HCT116 (cell line): Measurements from ENCODE around the gene ICAM2. TPM values are rescaled to one million over a fixed set of nuclear protein-coding genes. Genes with fewer than 3 reads are reported as not detected.

ENCODE experiments used
- ATAC-seq: fragments of 200-7000 bp; cut with Tn5 transposase; 2 replicates; pipeline ENCODE4 v1.9.1; 2020; ENCODE audit warnings: mild to moderate bottlenecking, moderate library complexity
- BruUV-seq: library from RNA; stranded (reverse); fragments of 400-500 nt; replicated peaks from 2 replicates; lab custom pipeline; 2021; lab: Mats Ljungman, UMichigan
- CTCF ChIA-PET: fragments of 300-600 bp; sonication (Branson Sonifier 250); formaldehyde crosslinking; loops from one replicate; lab custom pipeline; 2021; ENCODE audit warnings: antibody characterized with exemption; lab: Charles Lee
- POLR2A ChIA-PET: fragments of 300-600, 350-600 bp; sonication (Branson Sonifier 250); formaldehyde crosslinking; loops from one replicate; lab custom pipeline; 2021; ENCODE audit warnings: antibody characterized with exemption; lab: Charles Lee
- RAD21 ChIA-PET, 2 experiments: fragments of 300-600 bp; sonication (Branson Sonifier 250); formaldehyde crosslinking; loops; one replicate each; lab custom pipeline; 2023; ENCODE audit warnings: low total read pairs in 2 of 2; ENCODE audit not compliant: uncharacterized antibody in 2 of 2, unreplicated experiment in 2 of 2, low non-redundant PET in 1 of 2; lab: Charles Lee
- DNase-seq: peaks from one replicate; pipeline ENCODE4 v3.0.0-alpha.2; 2010; ENCODE audit warnings: low read depth, low spot score
- H2AFZ ChIP-seq: fragments of 200-600 bp; shearing (Covaris generic), sonication (generic); 2 replicates; pipeline ENCODE4 v1.6.1; 2017; ENCODE audit warnings: low read depth, mixed run types, mixed read lengths, antibody characterized with exemption, low read length; ENCODE audit not compliant: poor library complexity, severe bottlenecking
- H3K27ac ChIP-seq: 2 replicates; pipeline ENCODE4 v1.5.1; 2012; ENCODE audit warnings: low read depth, low read length
- H3K27me3 ChIP-seq: fragments of 200-600 bp; sonication (generic); 2 replicates; pipeline ENCODE4 v1.6.1; 2016; ENCODE audit warnings: mixed run types, low read length, mixed read lengths; ENCODE audit not compliant: insufficient read depth
- H3K36me3 ChIP-seq, 2 experiments: fragments of 200-500 bp in 1 of 2; fragments of 200-600 bp in 1 of 2; sonication (Bioruptor generic) in 1 of 2; sonication (generic) in 1 of 2; 2 replicates each; pipeline versions ENCODE4 v1.5.1 to v1.6.1; 2014 to 2016; ENCODE audit warnings: low read length in 2 of 2, inconsistent platforms in 1 of 2, mixed read lengths in 1 of 2, mixed run types in 1 of 2; ENCODE audit not compliant: insufficient read depth in 2 of 2, control insufficient read depth in 1 of 2
- H3K4me1 ChIP-seq, 2 experiments: fragments of 200-600 bp in 1 of 2; sonication (generic) in 1 of 2; 2 replicates each; pipeline versions ENCODE4 v1.5.1 to v1.6.1; 2012 to 2017; ENCODE audit warnings: low read length in 2 of 2, inconsistent platforms in 1 of 2, mild to moderate bottlenecking in 1 of 2, mixed read lengths in 1 of 2, mixed run types in 1 of 2, moderate library complexity in 1 of 2; ENCODE audit not compliant: insufficient read depth in 2 of 2, control insufficient read depth in 1 of 2
- H3K4me2 ChIP-seq: fragments of 200-600 bp; sonication (generic); 2 replicates; pipeline ENCODE4 v1.6.1; 2017; ENCODE audit warnings: mixed run types, low read length, mixed read lengths
- H3K4me3 ChIP-seq, 2 experiments: fragments of 200-600 bp in 1 of 2; sonication (generic) in 1 of 2; replicated peaks in 1 of 2; 2 replicates each; pipeline ENCODE4 v1.5.1; 2011 to 2016; ENCODE audit warnings: low read length in 2 of 2, control low read depth in 1 of 2, low read depth in 1 of 2, mild to moderate bottlenecking in 1 of 2, mixed read lengths in 1 of 2, mixed run types in 1 of 2
- H3K79me2 ChIP-seq: fragments of 200-600 bp; sonication (generic); 2 replicates; pipeline ENCODE4 v1.6.1; 2017; ENCODE audit warnings: mild to moderate bottlenecking, mixed run types, low read length, moderate library complexity, mixed read lengths; ENCODE audit not compliant: insufficient read depth
- H3K9ac ChIP-seq: fragments of 200-600 bp; sonication (generic); 2 replicates; pipeline ENCODE4 v1.6.1; 2016; ENCODE audit warnings: low read length, mixed read lengths
- H3K9me2 ChIP-seq: fragments of 200-600 bp; sonication (generic), shearing (Covaris generic); 2 replicates; pipeline ENCODE4 v1.6.1; 2017; ENCODE audit warnings: mixed run types, mild to moderate bottlenecking, moderate library complexity; ENCODE audit not compliant: insufficient read depth
- H3K9me3 ChIP-seq, 2 experiments: fragments of 200-500 bp in 1 of 2; fragments of 200-600 bp in 1 of 2; sonication (Bioruptor generic) in 1 of 2; sonication (generic) in 1 of 2; 2 replicates each; pipeline ENCODE4 v1.6.1; 2014 to 2017; ENCODE audit warnings: low read length in 2 of 2, mixed read lengths in 2 of 2, inconsistent platforms in 1 of 2, low read depth in 1 of 2, mild to moderate bottlenecking in 1 of 2, mixed run types in 1 of 2, moderate library complexity in 1 of 2; ENCODE audit not compliant: control insufficient read depth in 1 of 2, insufficient read depth in 1 of 2
- H4K20me1 ChIP-seq: fragments of 200-600 bp; sonication (generic), shearing (Covaris generic); 2 replicates; pipeline ENCODE4 v1.6.1; 2017; ENCODE audit warnings: mixed run types, mild to moderate bottlenecking, moderate library complexity; ENCODE audit not compliant: insufficient read depth
- CEBPB ChIP-seq: IDR thresholded peaks from 2 replicates; pipeline ENCODE4 v1.6.1; 2012; ENCODE audit warnings: low read depth
- ELF1 ChIP-seq: IDR thresholded peaks from 2 replicates; pipeline ENCODE4 v1.6.1; 2012; ENCODE audit warnings: low read depth, borderline replicate concordance
- EZH2 ChIP-seq: fragments of 200-600 bp; sonication (generic); IDR thresholded peaks from 2 replicates; pipeline ENCODE4 v1.6.1; 2017; ENCODE audit warnings: antibody characterized with exemption, mixed run types
- MAX ChIP-seq: IDR thresholded peaks from 2 replicates; pipeline ENCODE4 v1.6.1; 2012
- POLR2A ChIP-seq: IDR thresholded peaks from 2 replicates; pipeline ENCODE4 v1.7.0; 2011; ENCODE audit warnings: borderline replicate concordance; ENCODE audit not compliant: insufficient read depth, insufficient read length; ENCODE audit errors: extremely low read depth
- RAD21 ChIP-seq: IDR thresholded peaks from 2 replicates; pipeline ENCODE4 v1.6.1; 2012; ENCODE audit warnings: low read depth, mild to moderate bottlenecking
- SIN3A ChIP-seq: IDR thresholded peaks from 2 replicates; pipeline ENCODE4 v1.6.1; 2012; ENCODE audit warnings: low read depth
- SP1 ChIP-seq: IDR thresholded peaks from 2 replicates; pipeline ENCODE4 v1.6.1; 2012; ENCODE audit warnings: low read depth
- TCF7L2 ChIP-seq: IDR thresholded peaks from 2 replicates; pipeline ENCODE4 v1.7.0; 2011; ENCODE audit warnings: borderline replicate concordance, inconsistent platforms; ENCODE audit not compliant: insufficient read depth, insufficient read length; ENCODE audit errors: extremely low read depth
- YY1 ChIP-seq: IDR thresholded peaks from 2 replicates; pipeline ENCODE4 v1.6.1; 2011; ENCODE audit warnings: low read length, low read depth, moderate library complexity, mild to moderate bottlenecking; ENCODE audit not compliant: insufficient replicate concordance; ENCODE audit errors: extremely low read depth
- ZFX ChIP-seq: fragments of 450-650 bp; IDR thresholded peaks from 2 replicates; pipeline ENCODE4 v1.6.1; 2017
- intact Hi-C: fragments of 100-400 bp; cut with micrococcal nuclease; formaldehyde crosslinking; loops from 2 replicates; pipeline ENCODE4 v1.10.0; 2022
- total RNA-seq: library from RNA; stranded (reverse); gene quantifications from one replicate; pipeline ENCODE4 v1.2.1, GENCODE V29; 2021; ENCODE audit not compliant: unreplicated experiment
- TF ChIP-seq, protein P1 (sequence below): IDR thresholded peaks from 2 replicates; pipeline ENCODE4 v1.6.1; 2012; ENCODE audit warnings: low read depth
- TF ChIP-seq, protein P2 (sequence below), 3 experiments: fragments of 200-600 bp in 1 of 3; sonication (generic) in 1 of 3; IDR thresholded peaks in 2 of 3; conservative IDR thresholded peaks in 1 of 3; 2 replicates each; pipeline ENCODE4 v1.5.1; 2012 to 2017; ENCODE audit warnings: low read depth in 2 of 3, low read length in 2 of 3, antibody characterized with exemption in 1 of 3, borderline replicate concordance in 1 of 3, control low read depth in 1 of 3, mild to moderate bottlenecking in 1 of 3, mixed read lengths in 1 of 3, mixed run types in 1 of 3, moderate library complexity in 1 of 3; ENCODE audit not compliant: insufficient read depth in 1 of 3

Gene ICAM2
- total RNA-seq, 1 experiment from 2014 or later: 0.61 TPM

DNA sequence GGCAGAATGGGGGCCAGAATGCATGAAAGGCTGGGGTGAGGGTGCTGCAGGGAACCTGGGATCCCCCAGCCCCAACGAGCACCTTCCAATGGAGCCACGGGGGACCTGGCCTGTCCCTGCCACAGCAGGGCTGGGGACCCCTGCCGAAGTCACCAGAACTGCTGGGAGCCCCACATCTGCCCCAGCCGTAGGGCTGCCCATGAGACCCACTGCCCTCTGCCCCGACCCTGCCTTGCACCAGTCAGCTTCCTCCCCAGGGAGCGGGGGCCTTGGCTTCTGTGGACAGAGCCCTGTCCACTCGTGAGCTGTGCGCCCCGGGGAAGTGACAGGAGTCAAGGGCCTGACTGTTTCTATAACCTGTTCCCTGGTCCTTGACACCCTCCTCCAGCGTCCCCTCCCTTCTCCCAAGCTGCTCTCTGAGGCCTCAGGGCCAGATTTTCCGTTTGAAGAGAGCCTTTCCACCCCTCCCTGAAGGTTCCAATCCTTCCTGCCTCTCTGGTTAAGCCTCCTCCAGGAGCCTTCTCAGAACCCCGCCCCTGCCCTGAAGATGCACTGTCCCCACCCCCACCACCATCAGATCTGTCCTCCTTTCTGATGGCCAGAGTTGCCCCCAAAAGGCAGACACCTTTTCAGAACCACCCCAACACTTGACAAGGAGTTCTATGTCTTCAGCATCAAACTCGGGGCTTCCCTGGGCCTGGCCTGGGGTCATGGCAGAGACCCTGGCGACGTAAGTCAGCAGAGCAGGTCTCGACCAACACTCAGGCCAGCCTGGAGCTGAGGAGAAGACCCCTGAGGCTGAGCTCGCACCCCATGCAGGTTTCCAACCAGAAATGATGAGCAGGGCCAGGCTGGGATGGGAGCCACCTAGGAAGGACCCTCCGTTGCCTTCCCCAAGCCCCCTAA lies 33.0 kb downstream of the ICAM2 start:
- ChIA-PET RAD21 (no interaction called here), POLR2A (no interaction called here), CTCF (interaction anchor here (1.0 to 7.3 kb wide), 5 partner anchors 12 to 146 kb away, joined by 3 to 77 read pairs (median 4); partner anchors contain the start of gene GH1)
- Histone ChIP-seq H3K27ac (no peak overlapping the region), H3K9me3 (no peaks in the 10 kb centered on the region), H3K4me1 (peaks cover 7 to 23% of the 10 kb centered on the region in 2 experiments), H3K9me2 (no peaks in the 10 kb centered on the region), H3K36me3 (no peaks in the 10 kb centered on the region), H3K4me2 (no peak overlapping the region), H3K79me2 (no peaks in the 10 kb centered on the region), H2AFZ (no peak overlapping the region), H3K27me3 (peaks cover 11% of the 10 kb centered on the region; the same call in 1 of the 2 replicates), H3K9ac (no peak overlapping the region), H4K20me1 (no peaks in the 10 kb centered on the region), H3K4me3 (no peak overlapping the region)
- intact Hi-C loops: no loop called here
- DNase-seq: no peak
- TF ChIP-seq POLR2A (no peak), RAD21 (no peak), EZH2 (no peak), MAX (no peak), SIN3A (no peak), YY1 (no peak), SP1 (no peak), CEBPB (no peak), ZFX (no peak), TCF7L2 (no peak), ELF1 (no peak)
- TF ChIP-seq, protein P1, sequence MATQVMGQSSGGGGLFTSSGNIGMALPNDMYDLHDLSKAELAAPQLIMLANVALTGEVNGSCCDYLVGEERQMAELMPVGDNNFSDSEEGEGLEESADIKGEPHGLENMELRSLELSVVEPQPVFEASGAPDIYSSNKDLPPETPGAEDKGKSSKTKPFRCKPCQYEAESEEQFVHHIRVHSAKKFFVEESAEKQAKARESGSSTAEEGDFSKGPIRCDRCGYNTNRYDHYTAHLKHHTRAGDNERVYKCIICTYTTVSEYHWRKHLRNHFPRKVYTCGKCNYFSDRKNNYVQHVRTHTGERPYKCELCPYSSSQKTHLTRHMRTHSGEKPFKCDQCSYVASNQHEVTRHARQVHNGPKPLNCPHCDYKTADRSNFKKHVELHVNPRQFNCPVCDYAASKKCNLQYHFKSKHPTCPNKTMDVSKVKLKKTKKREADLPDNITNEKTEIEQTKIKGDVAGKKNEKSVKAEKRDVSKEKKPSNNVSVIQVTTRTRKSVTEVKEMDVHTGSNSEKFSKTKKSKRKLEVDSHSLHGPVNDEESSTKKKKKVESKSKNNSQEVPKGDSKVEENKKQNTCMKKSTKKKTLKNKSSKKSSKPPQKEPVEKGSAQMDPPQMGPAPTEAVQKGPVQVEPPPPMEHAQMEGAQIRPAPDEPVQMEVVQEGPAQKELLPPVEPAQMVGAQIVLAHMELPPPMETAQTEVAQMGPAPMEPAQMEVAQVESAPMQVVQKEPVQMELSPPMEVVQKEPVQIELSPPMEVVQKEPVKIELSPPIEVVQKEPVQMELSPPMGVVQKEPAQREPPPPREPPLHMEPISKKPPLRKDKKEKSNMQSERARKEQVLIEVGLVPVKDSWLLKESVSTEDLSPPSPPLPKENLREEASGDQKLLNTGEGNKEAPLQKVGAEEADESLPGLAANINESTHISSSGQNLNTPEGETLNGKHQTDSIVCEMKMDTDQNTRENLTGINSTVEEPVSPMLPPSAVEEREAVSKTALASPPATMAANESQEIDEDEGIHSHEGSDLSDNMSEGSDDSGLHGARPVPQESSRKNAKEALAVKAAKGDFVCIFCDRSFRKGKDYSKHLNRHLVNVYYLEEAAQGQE: no peak
- TF ChIP-seq, protein P2, sequence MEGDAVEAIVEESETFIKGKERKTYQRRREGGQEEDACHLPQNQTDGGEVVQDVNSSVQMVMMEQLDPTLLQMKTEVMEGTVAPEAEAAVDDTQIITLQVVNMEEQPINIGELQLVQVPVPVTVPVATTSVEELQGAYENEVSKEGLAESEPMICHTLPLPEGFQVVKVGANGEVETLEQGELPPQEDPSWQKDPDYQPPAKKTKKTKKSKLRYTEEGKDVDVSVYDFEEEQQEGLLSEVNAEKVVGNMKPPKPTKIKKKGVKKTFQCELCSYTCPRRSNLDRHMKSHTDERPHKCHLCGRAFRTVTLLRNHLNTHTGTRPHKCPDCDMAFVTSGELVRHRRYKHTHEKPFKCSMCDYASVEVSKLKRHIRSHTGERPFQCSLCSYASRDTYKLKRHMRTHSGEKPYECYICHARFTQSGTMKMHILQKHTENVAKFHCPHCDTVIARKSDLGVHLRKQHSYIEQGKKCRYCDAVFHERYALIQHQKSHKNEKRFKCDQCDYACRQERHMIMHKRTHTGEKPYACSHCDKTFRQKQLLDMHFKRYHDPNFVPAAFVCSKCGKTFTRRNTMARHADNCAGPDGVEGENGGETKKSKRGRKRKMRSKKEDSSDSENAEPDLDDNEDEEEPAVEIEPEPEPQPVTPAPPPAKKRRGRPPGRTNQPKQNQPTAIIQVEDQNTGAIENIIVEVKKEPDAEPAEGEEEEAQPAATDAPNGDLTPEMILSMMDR (IDR thresholded peaks at IDR 0.05 in 2 of 3, conservative IDR thresholded peaks at IDR 0.05 in 1 of 3; ENCODE audit: borderline replicate concordance in 1 of 3, insufficient read depth in 1 of 3, low read depth in 2 of 3, low read length in 2 of 3): no peak
- no TSS peak for BruUV-seq
- ATAC-seq: no peak
